HL-60 (cell line): ENCODE results near the gene KIAA1755.

Experiments used
- POLR2AphosphoS5 ChIP-seq: IDR thresholded peaks from 2 replicates; pipeline ENCODE4 v1.6.1; 2012; ENCODE audit warnings: low read depth
- SPI1 ChIP-seq: IDR thresholded peaks from 2 replicates; pipeline ENCODE4 v1.6.1; 2012; ENCODE audit warnings: low read depth, mild to moderate bottlenecking, borderline replicate concordance
- TF ChIP-seq, protein P1 (sequence below): IDR thresholded peaks from one replicate; pipeline ENCODE4 v1.5.1; 2011; ENCODE audit warnings: low read length, control low read depth, inconsistent platforms; ENCODE audit not compliant: insufficient read depth

DNA sequence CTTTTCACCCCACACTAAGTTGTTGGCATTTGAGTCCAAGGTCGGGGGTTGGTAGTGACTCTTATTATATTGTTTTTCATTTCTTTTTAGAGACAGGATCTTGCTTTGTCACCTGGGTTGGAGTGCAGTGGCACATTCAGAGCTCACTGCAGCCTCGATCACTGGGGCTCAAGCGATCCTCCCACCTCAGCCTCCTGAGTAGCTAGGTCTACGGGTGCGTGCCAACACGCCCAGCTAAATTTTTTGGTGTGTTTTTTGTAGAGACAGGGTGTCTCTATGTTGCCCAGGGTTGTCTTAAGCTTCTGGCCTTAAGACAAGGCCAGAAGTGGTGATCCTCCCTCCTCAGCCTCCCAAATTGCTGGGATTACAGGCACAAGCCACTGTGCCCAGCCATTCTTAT, 70.4 kb downstream of the KIAA1755 start:
- TF ChIP-seq SPI1 (no peak), POLR2AphosphoS5 (no peak)
- TF ChIP-seq, protein P1, sequence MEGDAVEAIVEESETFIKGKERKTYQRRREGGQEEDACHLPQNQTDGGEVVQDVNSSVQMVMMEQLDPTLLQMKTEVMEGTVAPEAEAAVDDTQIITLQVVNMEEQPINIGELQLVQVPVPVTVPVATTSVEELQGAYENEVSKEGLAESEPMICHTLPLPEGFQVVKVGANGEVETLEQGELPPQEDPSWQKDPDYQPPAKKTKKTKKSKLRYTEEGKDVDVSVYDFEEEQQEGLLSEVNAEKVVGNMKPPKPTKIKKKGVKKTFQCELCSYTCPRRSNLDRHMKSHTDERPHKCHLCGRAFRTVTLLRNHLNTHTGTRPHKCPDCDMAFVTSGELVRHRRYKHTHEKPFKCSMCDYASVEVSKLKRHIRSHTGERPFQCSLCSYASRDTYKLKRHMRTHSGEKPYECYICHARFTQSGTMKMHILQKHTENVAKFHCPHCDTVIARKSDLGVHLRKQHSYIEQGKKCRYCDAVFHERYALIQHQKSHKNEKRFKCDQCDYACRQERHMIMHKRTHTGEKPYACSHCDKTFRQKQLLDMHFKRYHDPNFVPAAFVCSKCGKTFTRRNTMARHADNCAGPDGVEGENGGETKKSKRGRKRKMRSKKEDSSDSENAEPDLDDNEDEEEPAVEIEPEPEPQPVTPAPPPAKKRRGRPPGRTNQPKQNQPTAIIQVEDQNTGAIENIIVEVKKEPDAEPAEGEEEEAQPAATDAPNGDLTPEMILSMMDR: no peak
